Caco-2 (cell line): ENCODE data around the gene SLC17A2. TPM values are rescaled to one million over a fixed set of nuclear protein-coding genes. Genes with fewer than 3 reads are reported as not detected.

ENCODE experiments used
- BruUV-seq: library from RNA; stranded (reverse); fragments of 400-500 nt; replicated peaks from 2 replicates; lab custom pipeline; 2021; lab: Mats Ljungman, UMichigan
- CTCF ChIA-PET: fragments of 300-600 bp; sonication (Branson Sonifier 250); formaldehyde crosslinking; loops from one replicate; lab custom pipeline; 2022; ENCODE audit warnings: antibody characterized with exemption; lab: Charles Lee
- POLR2A ChIA-PET: fragments of 300-600 bp; sonication (Branson Sonifier 250); formaldehyde crosslinking; loops from one replicate; lab custom pipeline; 2022; ENCODE audit warnings: antibody characterized with exemption; lab: Charles Lee
- DNase-seq, 2 experiments: peaks; one replicate each; pipeline versions ENCODE4 v3.0.0 to v3.0.0-alpha.2; 2020 to 2022
- H3K27me3 ChIP-seq: replicated peaks from 2 replicates; pipeline ENCODE4 v1.6.0; 2011; ENCODE audit warnings: low read length; ENCODE audit not compliant: control insufficient read depth, insufficient read depth
- H3K36me3 ChIP-seq: 2 replicates; pipeline ENCODE4 v1.5.1; 2011; ENCODE audit warnings: low read length; ENCODE audit not compliant: control insufficient read depth, insufficient read depth
- H3K4me1 ChIP-seq: fragments of 250-450 bp; sonication (Bioruptor Pico); 2 replicates; pipeline ENCODE4 v1.5.1; 2020; ENCODE audit warnings: mild to moderate bottlenecking
- H3K4me3 ChIP-seq: 2 replicates; pipeline ENCODE4 v1.5.1; 2011; ENCODE audit warnings: low read depth, mild to moderate bottlenecking, control low read depth, low read length
- H3K9me3 ChIP-seq: fragments of 250-450 bp; sonication (Bioruptor Pico); 2 replicates; pipeline ENCODE4 v1.5.1; 2020; ENCODE audit warnings: mild to moderate bottlenecking, moderate library complexity
- H3K27ac Mint-ChIP-seq: one replicate; pipeline ENCODE4 v1.8.0; 2022; ENCODE audit warnings: mixed read lengths; ENCODE audit not compliant: unreplicated experiment
- H3K27me3 Mint-ChIP-seq: one replicate; pipeline ENCODE4 v1.8.0; 2022; ENCODE audit warnings: mixed read lengths; ENCODE audit not compliant: insufficient read depth, unreplicated experiment
- H3K36me3 Mint-ChIP-seq: one replicate; pipeline ENCODE4 v1.8.0; 2022; ENCODE audit warnings: mild to moderate bottlenecking, mixed read lengths; ENCODE audit not compliant: insufficient read depth, unreplicated experiment
- H3K4me1 Mint-ChIP-seq: one replicate; pipeline ENCODE4 v1.8.0; 2022; ENCODE audit warnings: low read depth, mixed read lengths; ENCODE audit not compliant: unreplicated experiment
- H3K4me3 Mint-ChIP-seq: one replicate; pipeline ENCODE4 v1.8.0; 2022; ENCODE audit warnings: mild to moderate bottlenecking, moderate library complexity, mixed read lengths; ENCODE audit not compliant: unreplicated experiment
- H3K9me3 Mint-ChIP-seq: one replicate; pipeline ENCODE4 v1.8.0; 2022; ENCODE audit warnings: mixed read lengths; ENCODE audit not compliant: unreplicated experiment
- CTCF ChIP-seq, 2 experiments: fragments of 200-600 bp in 1 of 2; IDR thresholded peaks; 1 replicate in 1 of 2; 2 replicates in 1 of 2; pipeline versions ENCODE4 v1.5.1 to v1.8.0; 2011 to 2022; ENCODE audit warnings: antibody characterized with exemption in 1 of 2, control low read depth in 1 of 2, inconsistent platforms in 1 of 2, low read depth in 1 of 2, low read length in 1 of 2, mild to moderate bottlenecking in 1 of 2, moderate library complexity in 1 of 2; ENCODE audit not compliant: insufficient read depth in 1 of 2, severe bottlenecking in 1 of 2, unreplicated experiment in 1 of 2
- intact Hi-C: fragments of 100-400 bp; cut with micrococcal nuclease; formaldehyde crosslinking; loops from one replicate; pipeline ENCODE4 v1.10.0; 2022; ENCODE audit not compliant: unreplicated experiment
- total RNA-seq: library from RNA; stranded (reverse); gene quantifications from 2 replicates; pipeline ENCODE4 v1.2.3, GENCODE V29; 2022

The SLC17A2 gene
- total RNA-seq, 1 experiment from 2014 or later: not detected

DNA sequence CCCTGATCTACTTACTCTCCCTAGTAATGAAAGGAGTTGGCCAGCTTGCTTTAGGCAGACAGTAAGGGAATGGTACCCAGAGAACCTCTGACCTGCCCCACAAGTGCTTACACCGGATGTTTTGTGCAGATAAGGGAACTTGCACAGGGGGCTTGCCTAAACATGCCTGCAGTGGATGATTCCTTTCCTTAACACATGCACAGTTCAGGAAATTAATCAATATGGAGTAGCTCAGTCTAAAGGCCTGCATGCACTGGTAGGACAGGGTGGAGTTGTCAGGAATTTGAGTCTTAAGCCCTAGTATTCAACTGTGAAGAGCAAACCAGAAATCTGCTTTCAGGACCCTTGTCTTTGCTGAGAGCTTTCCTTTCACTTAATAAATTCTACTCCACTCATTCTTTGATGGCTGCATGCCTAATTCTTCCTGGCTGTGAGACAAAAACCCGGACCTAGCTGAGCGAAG, 28.2 kb upstream of the SLC17A2 start:
- Mint-ChIP-seq H3K27ac (no peak overlapping the region), H3K27me3 (no peaks in the 10 kb centered on the region), H3K9me3 (peaks cover 29% of the 10 kb centered on the region), H3K36me3 (no peaks in the 10 kb centered on the region), H3K4me3 (no peak overlapping the region), H3K4me1 (peaks cover 17% of the 10 kb centered on the region)
- H3K9me3 ChIP-seq: peaks cover 5% of the 10 kb centered on the region; the same call in 1 of the 2 replicates
- peaks cover 9% of the 10 kb centered on the region; the same call in 1 of the 2 replicates for H3K4me1 ChIP-seq
- no TSS peak for BruUV-seq
- no peak for TF ChIP-seq CTCF (IDR thresholded peaks at IDR 0.05; ENCODE audit: insufficient read depth in 1 of 2, low read depth in 1 of 2, low read length in 1 of 2, severe bottlenecking in 1 of 2, unreplicated experiment in 1 of 2)
- no peaks in the 10 kb centered on the region for H3K27me3 ChIP-seq
- no peaks in the 10 kb centered on the region for H3K36me3 ChIP-seq
- H3K4me3 ChIP-seq: no peak overlapping the region
- intact Hi-C loops: no loop called here
- POLR2A ChIA-PET: no interaction called here
- CTCF ChIA-PET: no interaction called here
- no peak for DNase-seq

DNA sequence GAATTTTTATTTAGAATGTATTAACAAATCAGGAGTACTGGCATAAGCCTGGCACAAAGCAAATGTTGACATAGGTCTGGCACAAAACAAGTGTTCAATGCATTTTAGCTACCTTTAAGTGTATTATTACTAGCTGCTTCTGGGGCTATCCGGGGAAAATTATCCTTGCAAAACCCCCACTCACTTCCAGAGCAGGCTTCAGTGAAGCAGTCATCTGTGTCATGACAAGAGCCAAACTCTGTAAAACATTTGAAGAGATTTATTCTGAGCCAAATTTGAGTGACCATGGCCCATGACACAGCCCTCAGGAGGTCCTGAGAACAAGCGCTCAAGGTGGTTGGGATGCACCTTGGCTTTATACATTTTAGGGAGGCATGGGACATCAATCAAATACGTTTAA, 25.7 kb upstream of the SLC17A2 start:
- Histone ChIP-seq H3K27me3 (no peaks in the 10 kb centered on the region), H3K4me1 (peaks cover 17% of the 10 kb centered on the region), H3K9me3 (peaks cover 5% of the 10 kb centered on the region; the same call in 1 of the 2 replicates), H3K4me3 (no peak overlapping the region), H3K36me3 (no peaks in the 10 kb centered on the region)
- H3K4me1 Mint-ChIP-seq: peaks cover 6% of the 10 kb centered on the region
- ChIA-PET CTCF (no interaction called here), POLR2A (no interaction called here)
- peaks cover 29% of the 10 kb centered on the region for H3K9me3 Mint-ChIP-seq
- intact Hi-C loops: no loop called here
- no peaks in the 10 kb centered on the region for H3K36me3 Mint-ChIP-seq
- no peak for TF ChIP-seq CTCF (IDR thresholded peaks at IDR 0.05; ENCODE audit: insufficient read depth in 1 of 2, low read depth in 1 of 2, low read length in 1 of 2, severe bottlenecking in 1 of 2, unreplicated experiment in 1 of 2)
- no peak overlapping the region for H3K27ac Mint-ChIP-seq
- no TSS peak for BruUV-seq
- no peaks in the 10 kb centered on the region for H3K27me3 Mint-ChIP-seq
- no peak overlapping the region for H3K4me3 Mint-ChIP-seq
- no peak for DNase-seq

DNA sequence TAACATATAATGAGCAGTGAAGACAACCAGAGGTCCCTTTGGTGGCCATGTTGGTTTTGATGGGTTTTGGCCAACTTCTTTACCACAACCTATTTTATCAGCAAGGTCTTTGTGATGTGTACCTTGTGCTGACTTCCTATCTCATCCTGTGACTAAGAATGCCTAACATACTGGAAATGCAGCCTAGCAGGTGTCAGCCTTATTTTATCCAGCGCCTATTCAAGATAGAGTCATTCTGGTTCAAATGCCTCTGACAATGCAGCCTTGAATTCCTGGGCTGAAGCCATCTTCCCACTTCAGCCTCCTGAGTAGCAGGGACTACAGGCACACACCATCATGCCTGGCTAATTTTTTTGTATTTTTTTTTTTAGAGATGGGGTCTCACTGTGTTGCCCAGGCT, 24.3 kb upstream of the SLC17A2 start:
- CTCF ChIA-PET: interaction anchor here (0.6 kb wide), 1 partner anchor 38 kb away, joined by 3 read pairs; no protein-coding TSS in a partner anchor
- no peak overlapping the region for H3K27ac Mint-ChIP-seq
- POLR2A ChIA-PET: no interaction called here
- H3K9me3 Mint-ChIP-seq: peaks cover 16% of the 10 kb centered on the region
- Histone ChIP-seq H3K4me1 (peaks cover 17% of the 10 kb centered on the region), H3K27me3 (no peaks in the 10 kb centered on the region), H3K9me3 (peaks cover 5% of the 10 kb centered on the region; the same call in 1 of the 2 replicates), H3K36me3 (no peaks in the 10 kb centered on the region), H3K4me3 (no peak overlapping the region)
- peaks cover 6% of the 10 kb centered on the region for H3K4me1 Mint-ChIP-seq
- no TSS peak for BruUV-seq
- no peaks in the 10 kb centered on the region for H3K27me3 Mint-ChIP-seq
- no peaks in the 10 kb centered on the region for H3K36me3 Mint-ChIP-seq
- DNase-seq: no peak
- intact Hi-C loops: no loop called here
- no peak overlapping the region for H3K4me3 Mint-ChIP-seq
- TF ChIP-seq CTCF (IDR thresholded peaks at IDR 0.05; ENCODE audit: insufficient read depth in 1 of 2, low read depth in 1 of 2, low read length in 1 of 2, severe bottlenecking in 1 of 2, unreplicated experiment in 1 of 2): no peak
